Measurements from ENCODE around the gene PTPMT1.

GRCh38 chr11:47609675-47610074 lies 44.3 kb downstream of the PTPMT1 start:
- TF ChIP-seq CTCF (IDR thresholded peaks at IDR 0.05; ENCODE audit: low read depth, low read length) (no peak), EZH2phosphoT487 (IDR thresholded peaks at IDR 0.05; ENCODE audit: low read depth) (no peak)

Data from OCI-LY3 (cell line).